SH-SY5Y (cell line): ENCODE results near the gene MYO1E.

ENCODE experiments used
- GATA2 ChIP-seq: IDR thresholded peaks from 2 replicates; pipeline ENCODE4 v1.6.1; 2011; ENCODE audit warnings: mild to moderate bottlenecking, low read depth, low read length
- GATA3 ChIP-seq: IDR thresholded peaks from 2 replicates; pipeline ENCODE4 v1.6.1; 2011; ENCODE audit warnings: low read depth, mild to moderate bottlenecking, low read length, moderate library complexity

DNA sequence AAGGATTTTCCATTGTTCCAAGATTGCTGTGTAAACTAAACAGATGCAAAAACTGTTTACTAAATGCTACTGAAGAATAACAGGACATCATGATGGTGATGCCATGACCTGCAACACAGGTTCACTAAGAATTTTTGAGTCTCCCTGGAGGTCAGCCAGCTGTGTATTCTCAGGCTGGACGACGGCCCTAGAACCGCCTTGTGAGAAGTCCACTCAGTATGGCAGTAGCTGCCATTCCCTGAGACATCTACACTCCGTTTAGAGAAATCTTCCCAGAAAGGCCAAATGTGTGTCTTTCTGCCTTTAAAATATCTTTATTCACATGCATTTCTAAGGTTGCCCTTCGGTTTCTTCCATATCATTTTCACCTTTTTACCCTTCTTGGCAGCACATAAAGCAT lies 63.3 kb downstream of the MYO1E start:
- TF ChIP-seq GATA3 (no peak), GATA2 (no peak)
